OCI-LY7 (cell line): ENCODE results near the gene GGACT. TPM values are rescaled to one million over a fixed set of nuclear protein-coding genes. Genes with fewer than 3 reads are reported as not detected.

ENCODE experiments used
- BruUV-seq: library from RNA; stranded (reverse); fragments of 400-500 nt; replicated peaks from 2 replicates; lab custom pipeline; 2021; lab: Mats Ljungman, UMichigan
- CTCF ChIA-PET: fragments of 300-600 bp; sonication (Branson Sonifier 250); formaldehyde crosslinking; loops from one replicate; lab custom pipeline; 2022; ENCODE audit warnings: antibody characterized with exemption; ENCODE audit not compliant: unreplicated experiment; lab: Charles Lee
- POLR2A ChIA-PET: fragments of 300-600 bp; sonication (Branson Sonifier 250); formaldehyde crosslinking; loops from one replicate; lab custom pipeline; 2022; ENCODE audit warnings: antibody characterized with exemption; lab: Charles Lee
- DNase-seq: peaks from one replicate; pipeline ENCODE4 v3.0.0-alpha.2; 2015; ENCODE audit warnings: low spot score
- H2AFZ ChIP-seq: fragments of 200-600 bp; sonication (generic), shearing (Covaris generic); 2 replicates; pipeline ENCODE4 v1.6.1; 2014; ENCODE audit warnings: mild to moderate bottlenecking, antibody characterized with exemption, low read length, moderate library complexity
- H3K27ac ChIP-seq: fragments of 200-600 bp; sonication (generic); 2 replicates; pipeline ENCODE4 v1.5.1; 2014; ENCODE audit warnings: mixed run types, low read depth, mild to moderate bottlenecking, moderate library complexity, low read length, inconsistent platforms; ENCODE audit not compliant: poor library complexity, severe bottlenecking
- H3K36me3 ChIP-seq: fragments of 200-600 bp; sonication (generic); 2 replicates; pipeline ENCODE4 v1.6.1; 2014; ENCODE audit warnings: mild to moderate bottlenecking, antibody characterized with exemption, low read length, moderate library complexity, mixed read lengths; ENCODE audit not compliant: insufficient read depth
- H3K4me1 ChIP-seq: fragments of 200-600 bp; sonication (generic); 2 replicates; pipeline ENCODE4 v1.5.1; 2014; ENCODE audit warnings: mild to moderate bottlenecking, low read length; ENCODE audit not compliant: insufficient read depth, poor library complexity, severe bottlenecking
- H3K4me2 ChIP-seq: fragments of 200-600 bp; sonication (generic); 2 replicates; pipeline ENCODE4 v1.6.1; 2014; ENCODE audit warnings: mild to moderate bottlenecking, low read length
- H3K4me3 ChIP-seq: fragments of 200-600 bp; sonication (generic); 2 replicates; pipeline ENCODE4 v1.5.1; 2014; ENCODE audit warnings: mild to moderate bottlenecking, low read depth, low read length; ENCODE audit not compliant: poor library complexity, severe bottlenecking
- H3K79me2 ChIP-seq: fragments of 200-600 bp; sonication (generic); 2 replicates; pipeline ENCODE4 v1.6.1; 2016; ENCODE audit warnings: low read depth, mild to moderate bottlenecking, low read length, moderate library complexity, mixed read lengths; ENCODE audit not compliant: insufficient read depth
- H3K9me2 ChIP-seq: fragments of 200-600 bp; sonication (generic); 2 replicates; pipeline ENCODE4 v1.6.1; 2016; ENCODE audit warnings: mild to moderate bottlenecking, low read length, mixed read lengths; ENCODE audit not compliant: insufficient read depth
- H3K9me3 ChIP-seq: fragments of 200-600 bp; sonication (generic); 2 replicates; pipeline ENCODE4 v1.6.1; 2014; ENCODE audit warnings: mild to moderate bottlenecking, mixed run types, low read length, mixed read lengths
- H4K20me1 ChIP-seq: fragments of 200-600 bp; sonication (generic); 2 replicates; pipeline ENCODE4 v1.6.1; 2014; ENCODE audit warnings: mild to moderate bottlenecking, antibody characterized with exemption, low read length, moderate library complexity, mixed read lengths; ENCODE audit not compliant: insufficient read depth
- EZH2phosphoT487 ChIP-seq: fragments of 200-600 bp; sonication (generic); IDR thresholded peaks from 2 replicates; pipeline ENCODE4 v1.6.1; 2018; ENCODE audit warnings: low read depth, borderline replicate concordance, mild to moderate bottlenecking, mixed run types, antibody characterized with exemption, low read length, moderate library complexity, mixed read lengths
- intact Hi-C: fragments of 100-400 bp; cut with micrococcal nuclease; formaldehyde crosslinking; loops from one replicate; pipeline ENCODE4 v1.10.0; 2022; ENCODE audit not compliant: unreplicated experiment
- total RNA-seq, 2 experiments: library from RNA; depleted of rRNA in 1 of 2; stranded (reverse); fragments of >200 nt in 1 of 2; shearing (Covaris generic) in 1 of 2; gene quantifications; 2 replicates each; pipeline ENCODE4 v1.2.3, GENCODE V29; 2014 to 2022
- TF ChIP-seq, protein P1 (sequence below): fragments of 200-600 bp; sonication (generic); conservative IDR thresholded peaks from 2 replicates; pipeline ENCODE4 v1.5.1; 2014; ENCODE audit warnings: mild to moderate bottlenecking, antibody characterized with exemption, low read length, moderate library complexity, mixed read lengths

The GGACT gene
- total RNA-seq, 2 experiments from 2014 or later: 0.53 to 0.69 TPM

DNA sequence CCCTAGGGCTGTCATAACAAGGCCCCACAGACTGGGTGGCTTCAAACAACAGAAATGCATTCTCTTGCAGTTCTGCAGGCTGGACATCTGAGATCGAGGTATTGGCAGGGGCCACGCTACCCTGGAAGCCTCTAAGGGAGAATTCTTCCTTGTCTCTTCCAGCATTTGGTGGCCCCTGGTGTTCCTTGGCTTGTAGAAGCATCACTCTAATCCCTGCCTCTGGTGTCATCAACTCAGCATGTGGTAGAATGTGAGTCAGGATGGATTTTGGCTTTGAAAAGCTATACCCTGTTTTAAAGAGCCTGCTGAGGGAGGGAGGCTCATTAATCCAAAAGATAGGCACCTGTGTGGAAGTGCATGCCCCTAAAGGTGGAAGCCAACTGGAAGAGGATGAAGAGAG lies 7.9 kb upstream of the GGACT start:
- Histone ChIP-seq H3K4me2 (no peak overlapping the region), H3K36me3 (no peaks in the 10 kb centered on the region), H3K79me2 (no peaks in the 10 kb centered on the region), H4K20me1 (no peaks in the 10 kb centered on the region), H3K9me3 (no peaks in the 10 kb centered on the region), H3K4me3 (no peak overlapping the region), H3K27ac (no peak overlapping the region), H2AFZ (no peak overlapping the region), H3K4me1 (no peaks in the 10 kb centered on the region), H3K9me2 (no peaks in the 10 kb centered on the region)
- intact Hi-C loops: no loop called here
- TF ChIP-seq EZH2phosphoT487: no peak
- TF ChIP-seq, protein P1, sequence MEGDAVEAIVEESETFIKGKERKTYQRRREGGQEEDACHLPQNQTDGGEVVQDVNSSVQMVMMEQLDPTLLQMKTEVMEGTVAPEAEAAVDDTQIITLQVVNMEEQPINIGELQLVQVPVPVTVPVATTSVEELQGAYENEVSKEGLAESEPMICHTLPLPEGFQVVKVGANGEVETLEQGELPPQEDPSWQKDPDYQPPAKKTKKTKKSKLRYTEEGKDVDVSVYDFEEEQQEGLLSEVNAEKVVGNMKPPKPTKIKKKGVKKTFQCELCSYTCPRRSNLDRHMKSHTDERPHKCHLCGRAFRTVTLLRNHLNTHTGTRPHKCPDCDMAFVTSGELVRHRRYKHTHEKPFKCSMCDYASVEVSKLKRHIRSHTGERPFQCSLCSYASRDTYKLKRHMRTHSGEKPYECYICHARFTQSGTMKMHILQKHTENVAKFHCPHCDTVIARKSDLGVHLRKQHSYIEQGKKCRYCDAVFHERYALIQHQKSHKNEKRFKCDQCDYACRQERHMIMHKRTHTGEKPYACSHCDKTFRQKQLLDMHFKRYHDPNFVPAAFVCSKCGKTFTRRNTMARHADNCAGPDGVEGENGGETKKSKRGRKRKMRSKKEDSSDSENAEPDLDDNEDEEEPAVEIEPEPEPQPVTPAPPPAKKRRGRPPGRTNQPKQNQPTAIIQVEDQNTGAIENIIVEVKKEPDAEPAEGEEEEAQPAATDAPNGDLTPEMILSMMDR: no peak
- ChIA-PET CTCF (no interaction called here), POLR2A (no interaction called here)
- no peak for DNase-seq
- BruUV-seq: no TSS peak

DNA sequence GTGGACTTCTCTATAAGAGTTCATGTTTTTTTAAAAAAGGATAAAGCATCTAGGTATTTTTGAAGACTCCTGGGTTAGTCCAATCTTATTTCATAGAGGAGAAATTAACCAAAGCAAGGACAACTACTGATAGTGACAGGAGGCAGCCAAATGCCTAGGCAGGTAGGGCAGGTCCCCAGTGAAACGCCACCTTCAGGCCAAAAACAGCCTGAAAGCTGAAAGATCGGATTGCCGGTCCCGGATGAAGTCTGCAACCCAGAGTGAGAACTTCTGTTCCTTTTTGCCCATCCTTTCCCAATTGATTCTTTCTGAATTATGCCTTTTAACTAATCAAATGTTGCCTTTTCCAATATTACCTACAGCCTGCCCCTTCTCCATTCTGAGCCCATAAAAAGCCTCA lies 6.1 kb upstream of the GGACT start:
- Histone ChIP-seq H3K36me3 (no peaks in the 10 kb centered on the region), H3K9me2 (no peaks in the 10 kb centered on the region), H3K79me2 (no peaks in the 10 kb centered on the region), H3K4me2 (no peak overlapping the region), H4K20me1 (no peaks in the 10 kb centered on the region), H3K4me3 (no peak overlapping the region), H3K27ac (no peak overlapping the region), H3K9me3 (no peaks in the 10 kb centered on the region), H3K4me1 (no peaks in the 10 kb centered on the region), H2AFZ (no peak overlapping the region)
- ChIA-PET POLR2A (no interaction called here), CTCF (no interaction called here)
- DNase-seq: no peak
- TF ChIP-seq, protein P1: 0 out of 2 replicates have a peak, but pooled peaks have one; percentile 24
- TF ChIP-seq EZH2phosphoT487: no peak
- intact Hi-C loops: no loop called here
- BruUV-seq: no TSS peak

DNA sequence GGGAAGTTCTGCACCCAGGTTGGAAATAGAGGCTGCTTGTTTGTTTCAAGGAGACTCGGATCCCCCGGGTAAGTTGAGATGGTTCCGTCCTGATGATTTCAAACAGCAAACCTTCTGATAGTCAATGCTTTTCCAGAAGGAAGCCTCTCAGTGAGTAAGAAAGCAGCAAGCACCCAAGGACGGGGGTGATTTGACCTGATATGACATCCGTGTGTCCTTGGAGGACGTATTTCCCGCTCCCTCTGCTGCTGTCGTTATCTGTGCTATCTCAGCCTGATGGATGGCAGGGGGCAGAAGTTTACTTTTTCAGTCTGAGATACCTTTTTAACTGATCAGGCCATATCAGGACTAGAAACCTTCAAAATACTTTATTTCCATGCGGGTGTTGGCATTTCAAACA lies 5.7 kb upstream of the GGACT start:
- no peak for TF ChIP-seq EZH2phosphoT487
- TF ChIP-seq, protein P1: no peak
- Histone ChIP-seq H3K9me3 (no peaks in the 10 kb centered on the region), H3K79me2 (no peaks in the 10 kb centered on the region), H2AFZ (no peak overlapping the region), H4K20me1 (no peaks in the 10 kb centered on the region), H3K9me2 (no peaks in the 10 kb centered on the region), H3K4me2 (no peak overlapping the region), H3K36me3 (no peaks in the 10 kb centered on the region), H3K4me1 (no peaks in the 10 kb centered on the region), H3K27ac (no peak overlapping the region), H3K4me3 (no peak overlapping the region)
- BruUV-seq: no TSS peak
- POLR2A ChIA-PET: no interaction called here
- no peak for DNase-seq
- CTCF ChIA-PET: no interaction called here
- intact Hi-C loops: no loop called here
